HEK293 (cell line): ENCODE data around the gene ICE2.

Experiments used
- CTCF ChIA-PET: fragments of 350-600 bp; formaldehyde crosslinking; extraction: SDS; loops from one replicate; lab custom pipeline; 2021; ENCODE audit warnings: antibody characterized with exemption; lab: Yijun Ruan, JAX
- POLR2A ChIA-PET: fragments of 300-600 bp; formaldehyde crosslinking; extraction: SDS; loops from one replicate; lab custom pipeline; 2020; ENCODE audit warnings: antibody characterized with exemption, inconsistent platforms; lab: Yijun Ruan, JAX
- H3K27ac ChIP-seq: fragments of 200-500 bp; sonication (Bioruptor generic); 2 replicates; pipeline ENCODE4 v1.5.1; 2014; ENCODE audit warnings: low read depth, low read length, control low read depth, inconsistent platforms; ENCODE audit errors: extremely low read depth
- H3K36me3 ChIP-seq, 2 experiments: fragments of 200-500 bp in 1 of 2; sonication (Bioruptor generic) in 1 of 2; 1 replicate in 1 of 2; 2 replicates in 1 of 2; pipeline ENCODE4 v1.5.1; 2014 to 2017; ENCODE audit warnings: inconsistent platforms in 2 of 2, low read length in 2 of 2; ENCODE audit not compliant: control insufficient read depth in 2 of 2, insufficient read depth in 1 of 2
- H3K4me1 ChIP-seq: fragments of 200-500 bp; sonication (Bioruptor generic); 2 replicates; pipeline ENCODE4 v1.5.1; 2014; ENCODE audit warnings: mild to moderate bottlenecking, low read length, inconsistent platforms; ENCODE audit not compliant: control insufficient read depth, insufficient read depth
- H3K4me3 ChIP-seq: 2 replicates; pipeline ENCODE4 v1.5.1; 2011; ENCODE audit warnings: low read depth, mild to moderate bottlenecking, control low read depth, low read length, moderate library complexity
- H3K9me3 ChIP-seq: fragments of 200-500 bp; sonication (Bioruptor generic); 2 replicates; pipeline ENCODE4 v1.5.1; 2014; ENCODE audit warnings: low read depth, low read length, inconsistent platforms; ENCODE audit not compliant: control insufficient read depth, insufficient read depth
- KLF1 ChIP-seq: fragments of 450-650 bp; formaldehyde crosslinking; IDR thresholded peaks from 2 replicates; pipeline ENCODE4 v1.5.1; 2016; ENCODE audit warnings: missing biosample characterization, missing genetic modification characterization
- KLF9 ChIP-seq: fragments of 450-650 bp; formaldehyde crosslinking; IDR thresholded peaks from 2 replicates; pipeline ENCODE4 v1.5.1; 2016; ENCODE audit warnings: missing biosample characterization, missing genetic modification characterization, low read depth
- SP3 ChIP-seq: fragments of 450-650 bp; formaldehyde crosslinking; IDR thresholded peaks from 2 replicates; pipeline ENCODE4 v1.5.1; 2016; ENCODE audit warnings: missing biosample characterization, missing genetic modification characterization
- YY2 ChIP-seq: fragments of 450-650 bp; formaldehyde crosslinking; IDR thresholded peaks from 2 replicates; pipeline ENCODE4 v1.5.1; 2016; ENCODE audit warnings: missing biosample characterization, missing genetic modification characterization
- ZBTB26 ChIP-seq: fragments of 450-650 bp; formaldehyde crosslinking; optimal IDR thresholded peaks from 2 replicates; pipeline ENCODE3; 2016; ENCODE audit warnings: missing biosample characterization, mild to moderate bottlenecking, missing genetic modification characterization
- ZNF112 ChIP-seq: fragments of 450-650 bp; formaldehyde crosslinking; IDR thresholded peaks from 2 replicates; pipeline ENCODE4 v1.5.0; 2017; ENCODE audit warnings: missing biosample characterization, missing genetic modification characterization
- ZNF174 ChIP-seq: fragments of 450-650 bp; formaldehyde crosslinking; IDR thresholded peaks from 2 replicates; pipeline ENCODE4 v1.5.0; 2017; ENCODE audit warnings: missing biosample characterization, mild to moderate bottlenecking, missing genetic modification characterization
- ZNF19 ChIP-seq: fragments of 450-650 bp; formaldehyde crosslinking; IDR thresholded peaks from 2 replicates; pipeline ENCODE4; 2016; ENCODE audit warnings: missing biosample characterization, missing genetic modification characterization, low read depth
- ZNF214 ChIP-seq: fragments of 450-650 bp; formaldehyde crosslinking; IDR thresholded peaks from 2 replicates; pipeline ENCODE4 v1.5.1; 2017; ENCODE audit warnings: missing biosample characterization, mild to moderate bottlenecking, missing genetic modification characterization, borderline replicate concordance
- ZNF341 ChIP-seq: fragments of 450-650 bp; formaldehyde crosslinking; IDR thresholded peaks from 2 replicates; pipeline ENCODE4; 2016; ENCODE audit warnings: low read depth, missing biosample characterization, missing genetic modification characterization
- ZNF510 ChIP-seq: fragments of 450-650 bp; formaldehyde crosslinking; IDR thresholded peaks from 2 replicates; pipeline ENCODE4 v1.5.1; 2018; ENCODE audit warnings: mild to moderate bottlenecking, missing genetic modification characterization, missing biosample characterization; ENCODE audit not compliant: insufficient replicate concordance
- ZNF530 ChIP-seq: fragments of 450-650 bp; formaldehyde crosslinking; IDR thresholded peaks from 2 replicates; pipeline ENCODE4 v1.5.1; 2016; ENCODE audit warnings: low read depth, missing biosample characterization, missing genetic modification characterization
- ZNF626 ChIP-seq: fragments of 450-650 bp; sonication (Bioruptor Pico); formaldehyde crosslinking; IDR thresholded peaks from 2 replicates; pipeline ENCODE4 v1.5.1; 2018; ENCODE audit warnings: missing biosample characterization, missing genetic modification characterization, inconsistent platforms
- ZNF747 ChIP-seq: fragments of 450-650 bp; formaldehyde crosslinking; IDR thresholded peaks from 2 replicates; pipeline ENCODE4 v1.5.1; 2016; ENCODE audit warnings: missing biosample characterization, missing genetic modification characterization
- ZSCAN16 ChIP-seq: fragments of 450-650 bp; formaldehyde crosslinking; IDR thresholded peaks from 2 replicates; pipeline ENCODE4 v1.5.1; 2016; ENCODE audit warnings: missing biosample characterization, missing genetic modification characterization
- ZSCAN30 ChIP-seq: fragments of 450-650 bp; IDR thresholded peaks from 2 replicates; pipeline ENCODE4 v1.5.1; 2018; ENCODE audit warnings: missing biosample characterization, mild to moderate bottlenecking, missing genetic modification characterization, moderate library complexity
- TF ChIP-seq, protein P1 (sequence below): fragments of 450-650 bp; formaldehyde crosslinking; IDR thresholded peaks from 2 replicates; pipeline ENCODE4 v1.5.1; 2017; ENCODE audit warnings: missing biosample characterization, missing genetic modification characterization
- TF ChIP-seq, protein P2 (sequence below): fragments of 450-650 bp; formaldehyde crosslinking; IDR thresholded peaks from 2 replicates; pipeline ENCODE4 v1.5.1; 2016; ENCODE audit warnings: missing biosample characterization, missing genetic modification characterization, borderline replicate concordance

Gene ICE2

GRCh38 chr15:60370869-60371136, 108.1 kb downstream of the ICE2 start:
- POLR2A ChIA-PET = interaction anchor here (1.4 kb wide), 1 partner anchor 27 kb away, joined by 8 read pairs; the partner anchor contains the start of gene ANXA2
- H3K4me1 ChIP-seq = peaks cover 13% of the 10 kb centered on the region
- TF ChIP-seq ZNF112 (tag by site-specific recombination) (no peak), ZNF747 (tag by site-specific recombination) (no peak), ZNF174 (tag by site-specific recombination) (no peak), ZNF214 (tag by site-specific recombination) (no peak), ZNF530 (tag by site-specific recombination) (no peak), ZSCAN30 (no peak), ZBTB26 (tag by site-specific recombination) (no peak), ZNF19 (tag by site-specific recombination) (no peak), SP3 (tag by site-specific recombination) (no peak), ZNF341 (no peak)
- TF ChIP-seq, protein P1, sequence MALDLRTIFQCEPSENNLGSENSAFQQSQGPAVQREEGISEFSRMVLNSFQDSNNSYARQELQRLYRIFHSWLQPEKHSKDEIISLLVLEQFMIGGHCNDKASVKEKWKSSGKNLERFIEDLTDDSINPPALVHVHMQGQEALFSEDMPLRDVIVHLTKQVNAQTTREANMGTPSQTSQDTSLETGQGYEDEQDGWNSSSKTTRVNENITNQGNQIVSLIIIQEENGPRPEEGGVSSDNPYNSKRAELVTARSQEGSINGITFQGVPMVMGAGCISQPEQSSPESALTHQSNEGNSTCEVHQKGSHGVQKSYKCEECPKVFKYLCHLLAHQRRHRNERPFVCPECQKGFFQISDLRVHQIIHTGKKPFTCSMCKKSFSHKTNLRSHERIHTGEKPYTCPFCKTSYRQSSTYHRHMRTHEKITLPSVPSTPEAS (tag by site-specific recombination) = no peak
- TF ChIP-seq, all 188 proteins: peak for 0
- CTCF ChIA-PET = no interaction called here
- Histone ChIP-seq H3K36me3 (peaks cover 0 to 42% of the 10 kb centered on the region in 2 experiments; a peak in 2 of 3 replicates), H3K9me3 (no peaks in the 10 kb centered on the region), H3K4me3 (no peak overlapping the region), H3K27ac (no peak overlapping the region)

- Histone ChIP-seq H3K27ac (no peak overlapping the region), H3K36me3 (peaks cover 0 to 44% of the 10 kb centered on the region in 2 experiments; a peak in 2 of 3 replicates)
- POLR2A ChIA-PET = interaction anchor here (1.4 kb wide), 1 partner anchor 28 kb away, joined by 8 read pairs; the partner anchor contains the start of gene ANXA2
These were observed 108.7 kb downstream of the ICE2 start for GRCh38 chr15:60370105-60370868.

More at GRCh38 chr15:60370105-60370868, 108.7 kb downstream of the ICE2 start:
- Histone ChIP-seq H3K4me3 (no peak overlapping the region), H3K9me3 (no peaks in the 10 kb centered on the region), H3K4me1 (peaks cover 11% of the 10 kb centered on the region)
- no peak for TF ChIP-seq ZNF626 (tag by site-specific recombination)
- no peak for TF ChIP-seq YY2 (tag by site-specific recombination)
- TF ChIP-seq ZNF510 (tag by site-specific recombination) = no peak
- no peak for TF ChIP-seq ZSCAN16 (tag by site-specific recombination)
- TF ChIP-seq, protein P2, sequence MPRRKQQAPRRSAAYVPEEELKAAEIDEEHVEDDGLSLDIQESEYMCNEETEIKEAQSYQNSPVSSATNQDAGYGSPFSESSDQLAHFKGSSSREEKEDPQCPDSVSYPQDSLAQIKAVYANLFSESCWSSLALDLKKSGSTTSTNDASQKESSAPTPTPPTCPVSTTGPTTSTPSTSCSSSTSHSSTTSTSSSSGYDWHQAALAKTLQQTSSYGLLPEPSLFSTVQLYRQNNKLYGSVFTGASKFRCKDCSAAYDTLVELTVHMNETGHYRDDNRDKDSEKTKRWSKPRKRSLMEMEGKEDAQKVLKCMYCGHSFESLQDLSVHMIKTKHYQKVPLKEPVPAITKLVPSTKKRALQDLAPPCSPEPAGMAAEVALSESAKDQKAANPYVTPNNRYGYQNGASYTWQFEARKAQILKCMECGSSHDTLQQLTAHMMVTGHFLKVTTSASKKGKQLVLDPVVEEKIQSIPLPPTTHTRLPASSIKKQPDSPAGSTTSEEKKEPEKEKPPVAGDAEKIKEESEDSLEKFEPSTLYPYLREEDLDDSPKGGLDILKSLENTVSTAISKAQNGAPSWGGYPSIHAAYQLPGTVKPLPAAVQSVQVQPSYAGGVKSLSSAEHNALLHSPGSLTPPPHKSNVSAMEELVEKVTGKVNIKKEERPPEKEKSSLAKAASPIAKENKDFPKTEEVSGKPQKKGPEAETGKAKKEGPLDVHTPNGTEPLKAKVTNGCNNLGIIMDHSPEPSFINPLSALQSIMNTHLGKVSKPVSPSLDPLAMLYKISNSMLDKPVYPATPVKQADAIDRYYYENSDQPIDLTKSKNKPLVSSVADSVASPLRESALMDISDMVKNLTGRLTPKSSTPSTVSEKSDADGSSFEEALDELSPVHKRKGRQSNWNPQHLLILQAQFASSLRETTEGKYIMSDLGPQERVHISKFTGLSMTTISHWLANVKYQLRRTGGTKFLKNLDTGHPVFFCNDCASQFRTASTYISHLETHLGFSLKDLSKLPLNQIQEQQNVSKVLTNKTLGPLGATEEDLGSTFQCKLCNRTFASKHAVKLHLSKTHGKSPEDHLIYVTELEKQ (tag by site-specific recombination) = no peak
- no peak for TF ChIP-seq KLF9 (tag by site-specific recombination)
- no peak for TF ChIP-seq KLF1 (tag by site-specific recombination)
- CTCF ChIA-PET = no interaction called here
